HEK293T (cell line): ENCODE measurements around the gene CHAMP1.

ENCODE experiments used
- CTCF ChIA-PET: fragments of 350-600 bp; formaldehyde crosslinking; extraction: SDS; loops from one replicate; lab custom pipeline; 2021; ENCODE audit warnings: antibody characterized with exemption, inconsistent platforms; lab: Yijun Ruan, JAX
- POLR2A ChIA-PET: fragments of 350-600 bp; formaldehyde crosslinking; extraction: SDS; loops from one replicate; lab custom pipeline; 2020; ENCODE audit warnings: antibody characterized with exemption, inconsistent platforms; lab: Yijun Ruan, JAX
- DNase-seq: peaks from one replicate; pipeline ENCODE4 v3.0.0; 2012; ENCODE audit warnings: mixed read lengths; ENCODE audit errors: extremely low spot score
- ARNT ChIP-seq: fragments of 450-650 bp; IDR thresholded peaks from 2 replicates; pipeline ENCODE4 v1.6.1; 2017; ENCODE audit warnings: mild to moderate bottlenecking
- BHLHE40 ChIP-seq: fragments of 450-650 bp; IDR thresholded peaks from 2 replicates; pipeline ENCODE4 v1.6.1; 2016; ENCODE audit warnings: mild to moderate bottlenecking, moderate library complexity, borderline replicate concordance
- CTBP1 ChIP-seq: fragments of 450-650 bp; IDR thresholded peaks from 2 replicates; pipeline ENCODE4 v1.6.1; 2016; ENCODE audit warnings: borderline replicate concordance
- ELF4 ChIP-seq: fragments of 450-650 bp; IDR thresholded peaks from 2 replicates; pipeline ENCODE4 v1.6.1; 2017; ENCODE audit warnings: antibody characterized with exemption
- FOXA1 ChIP-seq: fragments of 450-650 bp; IDR thresholded peaks from 2 replicates; pipeline ENCODE4 v1.6.1; 2016; ENCODE audit warnings: mild to moderate bottlenecking
- FOXK2 ChIP-seq: fragments of 450-650 bp; IDR thresholded peaks from 2 replicates; pipeline ENCODE4 v1.6.1; 2016; ENCODE audit warnings: mild to moderate bottlenecking
- FOXM1 ChIP-seq: fragments of 450-650 bp; IDR thresholded peaks from 2 replicates; pipeline ENCODE4 v1.6.1; 2017; ENCODE audit warnings: mild to moderate bottlenecking, borderline replicate concordance
- HDGF ChIP-seq: fragments of 450-650 bp; IDR thresholded peaks from 2 replicates; pipeline ENCODE4 v1.6.1; 2017; ENCODE audit warnings: antibody characterized with exemption, borderline replicate concordance
- L3MBTL2 ChIP-seq: fragments of 450-650 bp; conservative IDR thresholded peaks from 2 replicates; pipeline ENCODE4 v1.6.1; 2016; ENCODE audit warnings: mild to moderate bottlenecking
- LEF1 ChIP-seq: fragments of 450-650 bp; IDR thresholded peaks from 2 replicates; pipeline ENCODE4 v1.6.1; 2017; ENCODE audit warnings: mild to moderate bottlenecking, borderline replicate concordance
- NFRKB ChIP-seq: fragments of 450-650 bp; IDR thresholded peaks from 2 replicates; pipeline ENCODE4 v1.6.1; 2016; ENCODE audit warnings: mild to moderate bottlenecking, moderate library complexity
- PKNOX1 ChIP-seq: fragments of 450-650 bp; IDR thresholded peaks from 2 replicates; pipeline ENCODE4 v1.6.1; 2016
- SP1 ChIP-seq: fragments of 450-650 bp; IDR thresholded peaks from 2 replicates; pipeline ENCODE4 v1.6.1; 2017
- SUZ12 ChIP-seq: fragments of 450-650 bp; IDR thresholded peaks from 2 replicates; pipeline ENCODE4 v1.6.1; 2016; ENCODE audit warnings: mild to moderate bottlenecking
- TARDBP ChIP-seq: fragments of 450-650 bp; IDR thresholded peaks from 2 replicates; pipeline ENCODE4 v1.6.1; 2016
- ZNF384 ChIP-seq: fragments of 450-650 bp; IDR thresholded peaks from 2 replicates; pipeline ENCODE4 v1.6.1; 2016

The CHAMP1 gene

DNA sequence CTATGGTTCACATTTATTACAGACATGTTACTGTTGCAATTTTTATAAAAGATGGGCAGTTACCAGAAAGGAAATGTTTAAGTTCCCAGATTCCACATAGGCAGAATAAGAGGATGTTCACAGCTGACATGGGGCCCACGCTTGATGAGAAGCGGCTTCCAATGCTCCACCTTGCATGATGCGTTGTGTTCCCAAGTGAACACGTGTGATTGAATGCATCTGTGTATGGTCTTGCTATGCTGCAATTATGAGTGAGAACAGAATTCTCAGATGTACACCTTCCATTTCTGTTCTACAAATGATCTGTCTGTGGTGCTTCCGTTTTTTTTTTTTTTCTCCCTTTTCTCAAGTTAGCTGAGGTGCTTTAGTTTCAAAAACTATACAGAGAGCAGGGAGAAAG, 17.4 kb upstream of the CHAMP1 start:
- no peak for DNase-seq
- TF ChIP-seq NFRKB = no peak
- ChIA-PET CTCF (no interaction called here), POLR2A (no interaction called here)

GRCh38 chr13:114298866-114299265, 15.4 kb upstream of the CHAMP1 start:
- POLR2A ChIA-PET = no interaction called here
- CTCF ChIA-PET = no interaction called here
- TF ChIP-seq HDGF (no peak), SUZ12 (no peak), BHLHE40 (no peak), PKNOX1 (no peak), SP1 (no peak), CTBP1 (no peak), TARDBP (no peak), FOXK2 (no peak), FOXM1 (no peak), FOXA1 (no peak), NFRKB (no peak), ARNT (no peak), ELF4 (no peak), ZNF384 (no peak), L3MBTL2 (no peak)
- no peak for DNase-seq

GRCh38 chr13:114299604-114300305, 14.5 kb upstream of the CHAMP1 start:
- DNase-seq = no peak
- POLR2A ChIA-PET = no interaction called here
- TF ChIP-seq FOXA1 (no peak), TARDBP (no peak), SUZ12 (no peak), ARNT (no peak), ZNF384 (no peak), FOXK2 (no peak), ELF4 (no peak), HDGF (no peak), LEF1 (no peak), PKNOX1 (no peak), L3MBTL2 (no peak), SP1 (no peak), FOXM1 (no peak), BHLHE40 (no peak), CTBP1 (no peak), NFRKB (no peak)
- CTCF ChIA-PET = no interaction called here

DNA sequence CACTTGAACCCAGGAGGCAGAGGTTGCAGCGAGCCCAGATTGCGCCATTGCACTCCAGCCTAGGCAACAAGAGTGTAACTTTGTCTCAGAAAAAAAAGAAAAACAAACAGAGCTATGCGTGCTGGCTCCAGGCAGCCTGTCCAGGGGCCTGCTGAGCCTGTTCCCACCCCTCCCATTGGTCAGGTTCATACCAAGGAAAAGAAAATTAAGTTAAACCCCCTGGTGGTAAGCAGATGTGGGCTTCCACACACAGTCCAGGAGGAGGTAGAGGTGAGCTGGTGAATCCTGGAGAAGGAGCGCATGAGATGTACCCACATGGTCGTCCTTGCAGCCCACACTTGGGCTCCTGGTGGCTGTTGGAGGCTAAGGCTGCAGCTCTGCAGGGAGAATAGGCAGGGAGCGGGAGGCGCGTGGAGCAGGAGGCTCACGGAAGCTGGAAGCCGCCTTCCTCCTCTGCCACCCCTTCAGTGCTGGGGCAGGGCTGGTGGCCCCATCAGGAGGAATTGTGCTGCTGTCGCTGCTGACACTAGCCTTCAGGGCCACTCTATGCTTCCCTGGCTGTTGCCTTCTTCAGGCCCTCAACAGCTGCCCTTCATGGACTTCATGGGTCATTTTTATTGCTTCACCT, 10.5 kb upstream of the CHAMP1 start:
- ChIA-PET POLR2A (no interaction called here), CTCF (interaction anchor here (0.6 kb wide), 1 partner anchor 13 kb away, joined by 3 read pairs; no protein-coding TSS in a partner anchor)
- no peak for TF ChIP-seq ZNF384
- no peak for TF ChIP-seq ELF4
- no peak for TF ChIP-seq L3MBTL2
- no peak for TF ChIP-seq NFRKB
- TF ChIP-seq SUZ12 = no peak
- no peak for TF ChIP-seq FOXA1
- TF ChIP-seq FOXM1 = no peak
- no peak for TF ChIP-seq TARDBP
- TF ChIP-seq HDGF = no peak
- no peak for TF ChIP-seq ARNT
- TF ChIP-seq CTBP1 = no peak
- DNase-seq = no peak

- DNase-seq = no peak
- TF ChIP-seq TARDBP (no peak), SP1 (no peak)
- ChIA-PET CTCF (no interaction called here), POLR2A (no interaction called here)
These were observed 9.8 kb upstream of the CHAMP1 start for GRCh38 chr13:114304346-114305034.

DNA sequence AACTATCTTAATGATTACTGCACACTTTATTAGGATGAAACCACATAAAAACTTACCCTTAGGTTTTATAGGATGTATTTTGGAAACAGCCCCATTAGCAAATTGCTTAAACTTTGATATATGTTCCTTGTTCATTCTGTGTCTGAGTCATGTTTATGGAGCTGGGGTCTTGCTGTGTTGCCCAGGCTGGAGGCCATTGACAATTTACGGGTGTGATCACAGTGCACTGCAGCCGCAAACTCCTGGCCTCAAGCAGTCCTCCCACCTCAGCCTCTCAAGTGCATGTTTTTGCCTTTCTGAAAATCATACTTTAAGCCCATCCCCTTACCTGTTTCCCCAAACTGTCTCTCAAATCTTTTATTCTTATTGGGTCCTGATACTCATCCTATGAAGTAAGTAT, 5.2 kb upstream of the CHAMP1 start:
- ChIA-PET POLR2A (interaction anchor here (1.4 kb wide), 1 partner anchor 28 kb away, joined by 4 read pairs; the partner anchor contains the start of gene UPF3A), CTCF (no interaction called here)
- TF ChIP-seq FOXM1 (no peak), SUZ12 (no peak), ZNF384 (no peak), FOXK2 (no peak), PKNOX1 (no peak), L3MBTL2 (no peak), LEF1 (no peak), HDGF (no peak), NFRKB (no peak), SP1 (no peak), ELF4 (no peak), TARDBP (no peak), BHLHE40 (no peak), CTBP1 (no peak), FOXA1 (no peak), ARNT (no peak)
- no peak for DNase-seq
